ENCODE results near the gene CBFA2T3.
A peak's percentile ranks its signal among the peaks of the same experiment; 100 is the strongest.

CBFA2T3 gene

GRCh38 chr16:88964636-88965035 lies 12.4 kb downstream of the CBFA2T3 start:
- DNase-seq (ENCODE audit: low read depth in 2 of 3, low spot score in 2 of 3), result no peak

GRCh38 chr16:88963583-88963982 lies 13.4 kb downstream of the CBFA2T3 start:
- no peak for DNase-seq (ENCODE audit: low read depth in 2 of 3, low spot score in 2 of 3)

GRCh38 chr16:88962478-88963152 lies 14.4 kb downstream of the CBFA2T3 start:
- DNase-seq (ENCODE audit: low read depth in 2 of 3, low spot score in 2 of 3), result no peak

GRCh38 chr16:88961011-88961410 lies 16.0 kb downstream of the CBFA2T3 start:
- DNase-seq (ENCODE audit: low read depth in 2 of 3, low spot score in 2 of 3), result no peak

- no peak for DNase-seq (ENCODE audit: low read depth in 2 of 3, low spot score in 2 of 3)
Measured at GRCh38 chr16:88960516-88960915, 16.5 kb downstream of the CBFA2T3 start.

- no peak for DNase-seq (ENCODE audit: low read depth in 2 of 3, low spot score in 2 of 3)
Measured at GRCh38 chr16:88959022-88959421, 18.0 kb downstream of the CBFA2T3 start.

- DNase-seq (ENCODE audit: low read depth in 2 of 3, low spot score in 2 of 3), result no peak
Measured at GRCh38 chr16:88957887-88958577, 19.0 kb downstream of the CBFA2T3 start.

- DNase-seq (ENCODE audit: low read depth in 2 of 3, low spot score in 2 of 3), result no peak
Measured at GRCh38 chr16:88957433-88957767, 19.6 kb downstream of the CBFA2T3 start.

GRCh38 chr16:88956546-88957432 lies 20.2 kb downstream of the CBFA2T3 start:
- no peak for DNase-seq (ENCODE audit: low read depth in 2 of 3, low spot score in 2 of 3)

- no peak for DNase-seq (ENCODE audit: low read depth in 2 of 3, low spot score in 2 of 3)
Measured at GRCh38 chr16:88955906-88956305, 21.1 kb downstream of the CBFA2T3 start.

- DNase-seq (ENCODE audit: low read depth in 2 of 3, low spot score in 2 of 3), result no peak
Measured at GRCh38 chr16:88953003-88953690, 23.9 kb downstream of the CBFA2T3 start.

GRCh38 chr16:88951989-88952388 lies 25.0 kb downstream of the CBFA2T3 start:
- DNase-seq (ENCODE audit: low read depth in 2 of 3, low spot score in 2 of 3), result no peak

- DNase-seq (ENCODE audit: low read depth in 2 of 3, low spot score in 2 of 3), result no peak
Measured at GRCh38 chr16:88951501-88951900, 25.5 kb downstream of the CBFA2T3 start.

GRCh38 chr16:88948781-88949490 lies 28.1 kb downstream of the CBFA2T3 start:
- no peak for DNase-seq (ENCODE audit: low read depth in 2 of 3, low spot score in 2 of 3)

GRCh38 chr16:88945473-88945872 lies 31.5 kb downstream of the CBFA2T3 start:
- no peak for DNase-seq (ENCODE audit: low read depth in 2 of 3, low spot score in 2 of 3)

- no peak for DNase-seq (ENCODE audit: low read depth in 2 of 3, low spot score in 2 of 3)
Measured at GRCh38 chr16:88943741-88944140, 33.3 kb downstream of the CBFA2T3 start.

- no peak for DNase-seq (ENCODE audit: low read depth in 2 of 3, low spot score in 2 of 3)
Measured at GRCh38 chr16:88943131-88943664, 33.8 kb downstream of the CBFA2T3 start.

GRCh38 chr16:88941913-88942909 lies 34.8 kb downstream of the CBFA2T3 start:
- DNase-seq (ENCODE audit: low read depth in 2 of 3, low spot score in 2 of 3), result peak in 2 of 3 experiments; percentile 31 to 48
